Astrocyte (in vitro differentiated cells and primary cell): ENCODE results near the gene PPM1A.

Source experiments
- EZH2 ChIP-seq: IDR thresholded peaks from 2 replicates; pipeline ENCODE4 v1.6.1; 2012; ENCODE audit warnings: mild to moderate bottlenecking, low read length, inconsistent platforms; ENCODE audit not compliant: insufficient read depth
- TF ChIP-seq, protein P1 (sequence below): IDR thresholded peaks from 2 replicates; pipeline ENCODE4 v1.5.1; 2011; ENCODE audit warnings: low read depth, mild to moderate bottlenecking, inconsistent platforms, low read length, moderate library complexity; ENCODE audit not compliant: insufficient read depth

DNA sequence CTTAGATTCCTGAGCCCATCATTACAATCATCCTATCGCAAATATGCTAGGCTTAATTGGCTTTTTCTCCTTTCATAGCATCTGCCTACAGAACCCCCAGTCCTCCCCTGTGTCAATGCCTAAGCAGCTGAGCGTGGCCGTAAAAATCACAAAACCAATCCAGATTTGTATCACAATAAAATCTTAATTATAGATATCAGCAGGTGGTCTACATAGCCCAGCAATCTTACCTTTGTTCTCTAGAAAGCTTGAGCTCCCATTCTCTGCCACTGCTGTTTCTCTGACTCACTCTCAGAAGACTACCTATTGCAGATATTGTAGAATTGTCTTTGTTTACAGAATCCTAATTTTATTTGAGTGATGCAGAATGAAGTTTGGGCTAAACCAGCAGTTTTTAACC, 37.9 kb upstream of the PPM1A start:
- TF ChIP-seq, protein P1, sequence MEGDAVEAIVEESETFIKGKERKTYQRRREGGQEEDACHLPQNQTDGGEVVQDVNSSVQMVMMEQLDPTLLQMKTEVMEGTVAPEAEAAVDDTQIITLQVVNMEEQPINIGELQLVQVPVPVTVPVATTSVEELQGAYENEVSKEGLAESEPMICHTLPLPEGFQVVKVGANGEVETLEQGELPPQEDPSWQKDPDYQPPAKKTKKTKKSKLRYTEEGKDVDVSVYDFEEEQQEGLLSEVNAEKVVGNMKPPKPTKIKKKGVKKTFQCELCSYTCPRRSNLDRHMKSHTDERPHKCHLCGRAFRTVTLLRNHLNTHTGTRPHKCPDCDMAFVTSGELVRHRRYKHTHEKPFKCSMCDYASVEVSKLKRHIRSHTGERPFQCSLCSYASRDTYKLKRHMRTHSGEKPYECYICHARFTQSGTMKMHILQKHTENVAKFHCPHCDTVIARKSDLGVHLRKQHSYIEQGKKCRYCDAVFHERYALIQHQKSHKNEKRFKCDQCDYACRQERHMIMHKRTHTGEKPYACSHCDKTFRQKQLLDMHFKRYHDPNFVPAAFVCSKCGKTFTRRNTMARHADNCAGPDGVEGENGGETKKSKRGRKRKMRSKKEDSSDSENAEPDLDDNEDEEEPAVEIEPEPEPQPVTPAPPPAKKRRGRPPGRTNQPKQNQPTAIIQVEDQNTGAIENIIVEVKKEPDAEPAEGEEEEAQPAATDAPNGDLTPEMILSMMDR: no peak
- TF ChIP-seq EZH2: no peak
